ENCODE data around the gene CHML.

DNA sequence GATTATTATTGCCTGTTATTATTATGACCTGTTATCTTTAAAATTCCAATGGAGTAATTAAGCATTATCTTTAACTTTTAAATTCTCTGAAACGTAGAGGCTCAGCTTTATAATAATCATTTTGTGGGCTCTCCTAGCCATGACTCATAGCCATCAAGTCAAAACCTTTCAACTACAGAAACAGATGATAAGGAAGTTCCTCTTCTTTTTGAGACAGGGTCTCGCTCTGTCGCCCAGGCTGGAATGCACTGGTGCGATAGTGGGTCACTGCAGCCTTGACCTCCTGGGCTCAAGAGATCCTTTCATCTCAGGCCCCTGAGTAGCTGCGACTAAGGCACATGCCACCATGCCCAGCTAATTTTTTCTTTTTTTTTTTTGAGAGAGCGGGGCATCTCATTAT is 43.5 kb downstream of the CHML start:
- TF ChIP-seq, protein P1, sequence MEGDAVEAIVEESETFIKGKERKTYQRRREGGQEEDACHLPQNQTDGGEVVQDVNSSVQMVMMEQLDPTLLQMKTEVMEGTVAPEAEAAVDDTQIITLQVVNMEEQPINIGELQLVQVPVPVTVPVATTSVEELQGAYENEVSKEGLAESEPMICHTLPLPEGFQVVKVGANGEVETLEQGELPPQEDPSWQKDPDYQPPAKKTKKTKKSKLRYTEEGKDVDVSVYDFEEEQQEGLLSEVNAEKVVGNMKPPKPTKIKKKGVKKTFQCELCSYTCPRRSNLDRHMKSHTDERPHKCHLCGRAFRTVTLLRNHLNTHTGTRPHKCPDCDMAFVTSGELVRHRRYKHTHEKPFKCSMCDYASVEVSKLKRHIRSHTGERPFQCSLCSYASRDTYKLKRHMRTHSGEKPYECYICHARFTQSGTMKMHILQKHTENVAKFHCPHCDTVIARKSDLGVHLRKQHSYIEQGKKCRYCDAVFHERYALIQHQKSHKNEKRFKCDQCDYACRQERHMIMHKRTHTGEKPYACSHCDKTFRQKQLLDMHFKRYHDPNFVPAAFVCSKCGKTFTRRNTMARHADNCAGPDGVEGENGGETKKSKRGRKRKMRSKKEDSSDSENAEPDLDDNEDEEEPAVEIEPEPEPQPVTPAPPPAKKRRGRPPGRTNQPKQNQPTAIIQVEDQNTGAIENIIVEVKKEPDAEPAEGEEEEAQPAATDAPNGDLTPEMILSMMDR (IDR thresholded peaks at IDR 0.05; ENCODE audit: borderline replicate concordance, extremely low read depth, low read length, poor library complexity, severe bottlenecking): no peak
- no peak for TF ChIP-seq EZH2 (IDR thresholded peaks at IDR 0.05; ENCODE audit: borderline replicate concordance, low read depth, low read length, severe bottlenecking)

Data from DND-41 (cell line).